Stomach smooth muscle (tissue), 2 donors: ENCODE data around the gene CBS.
A peak's percentile ranks its signal among the peaks of the same experiment; 100 is the strongest.
"Not testable (repeated sequence)": the region's sequence is repeated elsewhere in the genome, so short reads cannot be mapped to it uniquely, and the experiment has no call there.

Experiments
- H3K27ac ChIP-seq: one replicate; pipeline ENCODE4 v1.7.0; 2013; ENCODE audit warnings: mild to moderate bottlenecking, low read length, inconsistent platforms
- H3K27me3 ChIP-seq, 2 donors: one replicate each; pipeline ENCODE4 v1.7.0; 2013; ENCODE audit warnings: low read length in 2 of 2; ENCODE audit not compliant: insufficient read depth in 2 of 2, control insufficient read depth in 1 of 2
- H3K36me3 ChIP-seq, 2 donors: one replicate each; pipeline ENCODE4 v1.7.0; 2013; ENCODE audit warnings: low read length in 2 of 2; ENCODE audit not compliant: control insufficient read depth in 2 of 2, insufficient read depth in 2 of 2
- H3K4me1 ChIP-seq: one replicate; pipeline ENCODE4 v1.7.0; 2013; ENCODE audit warnings: low read length; ENCODE audit not compliant: control insufficient read depth, insufficient read depth
- H3K4me3 ChIP-seq, 2 donors: one replicate each; pipeline ENCODE4 v1.7.0; 2013; ENCODE audit warnings: low read length in 2 of 2
- H3K9ac ChIP-seq, 2 donors: one replicate each; pipeline ENCODE4 v1.7.0; 2013; ENCODE audit warnings: low read length in 2 of 2, mild to moderate bottlenecking in 1 of 2
- H3K9me3 ChIP-seq, 2 donors: one replicate each; pipeline ENCODE4 v1.7.0; 2013; ENCODE audit warnings: low read length in 2 of 2; ENCODE audit not compliant: control insufficient read depth in 2 of 2
- donor health status: healthy.
- donor health status: Pancreatic carcinoma.

The CBS gene

GRCh38 chr21:43037918-43038658, 37.5 kb downstream of the CBS start:
- H3K27me3 ChIP-seq, H3K36me3 ChIP-seq, H3K9me3 ChIP-seq, H3K9ac ChIP-seq, H3K4me3 ChIP-seq, H3K27ac ChIP-seq, H3K4me1 ChIP-seq: not testable (repeated sequence)

- not testable (repeated sequence) for H3K4me3 ChIP-seq, H3K27ac ChIP-seq, H3K4me1 ChIP-seq, H3K9me3 ChIP-seq, H3K36me3 ChIP-seq, H3K9ac ChIP-seq, H3K27me3 ChIP-seq
Measured at GRCh38 chr21:43036889-43037288, 38.7 kb downstream of the CBS start.

- Histone ChIP-seq H3K9ac (no peak overlapping the region), H3K4me3 (no peak overlapping the region), H3K27ac (no peak overlapping the region), H3K27me3 (no peaks in the 10 kb centered on the region), H3K4me1 (no peaks in the 10 kb centered on the region), H3K9me3 (no peaks in the 10 kb centered on the region), H3K36me3 (peaks cover 16 to 17% of the 10 kb centered on the region in 2 donors)
Measured at GRCh38 chr21:43034826-43035225, 40.8 kb downstream of the CBS start.

GRCh38 chr21:43034101-43034500, 41.5 kb downstream of the CBS start:
- H3K27ac ChIP-seq, result no peak overlapping the region
- H3K9ac ChIP-seq, result no peak overlapping the region
- H3K4me1 ChIP-seq, result no peaks in the 10 kb centered on the region
- no peak overlapping the region for H3K4me3 ChIP-seq
- no peaks in the 10 kb centered on the region for H3K27me3 ChIP-seq
- H3K9me3 ChIP-seq, result no peaks in the 10 kb centered on the region
- peaks cover 19 to 20% of the 10 kb centered on the region in 2 donors for H3K36me3 ChIP-seq

- Histone ChIP-seq H3K9ac (no peak overlapping the region), H3K36me3 (peaks cover 24 to 33% of the 10 kb centered on the region in 2 donors), H3K4me1 (no peaks in the 10 kb centered on the region), H3K27me3 (no peaks in the 10 kb centered on the region), H3K9me3 (no peaks in the 10 kb centered on the region), H3K4me3 (no peak overlapping the region), H3K27ac (no peak overlapping the region)
Measured at GRCh38 chr21:43031121-43031619, 44.5 kb downstream of the CBS start.

GRCh38 chr21:43029785-43030184, 45.9 kb downstream of the CBS start:
- H3K4me1 ChIP-seq, result no peaks in the 10 kb centered on the region
- H3K27ac ChIP-seq, result no peak overlapping the region
- no peaks in the 10 kb centered on the region for H3K9me3 ChIP-seq
- no peak overlapping the region for H3K4me3 ChIP-seq
- no peaks in the 10 kb centered on the region for H3K27me3 ChIP-seq
- H3K9ac ChIP-seq, result no peak overlapping the region
- H3K36me3 ChIP-seq, result peaks cover 27 to 38% of the 10 kb centered on the region in 2 donors

GRCh38 chr21:43027846-43028731, 47.5 kb downstream of the CBS start:
- Histone ChIP-seq H3K27me3 (no peaks in the 10 kb centered on the region), H3K9ac (no peak overlapping the region), H3K36me3 (peaks cover 29 to 43% of the 10 kb centered on the region in 2 donors), H3K4me1 (peaks cover 2% of the 10 kb centered on the region), H3K27ac (no peak overlapping the region), H3K9me3 (no peaks in the 10 kb centered on the region), H3K4me3 (no peak overlapping the region)

- no peak overlapping the region for H3K27ac ChIP-seq
- H3K4me3 ChIP-seq, result no peak overlapping the region
- H3K4me1 ChIP-seq, result peaks cover 2% of the 10 kb centered on the region
- H3K36me3 ChIP-seq, result peaks cover 29 to 50% of the 10 kb centered on the region in 2 donors
- H3K9ac ChIP-seq, result no peak overlapping the region
- no peaks in the 10 kb centered on the region for H3K27me3 ChIP-seq
- no peaks in the 10 kb centered on the region for H3K9me3 ChIP-seq
Measured at GRCh38 chr21:43025636-43026180, 49.9 kb downstream of the CBS start.

- Histone ChIP-seq H3K9me3 (no peaks in the 10 kb centered on the region), H3K27me3 (no peaks in the 10 kb centered on the region), H3K9ac (peak overlapping the region in 1 of 2 donors; percentile 5), H3K36me3 (peaks cover 20 to 46% of the 10 kb centered on the region in 2 donors), H3K27ac (peak overlapping the region; percentile 55), H3K4me1 (peaks cover 2% of the 10 kb centered on the region), H3K4me3 (no peak overlapping the region)
Measured at GRCh38 chr21:43024439-43025136, 51.0 kb downstream of the CBS start.

GRCh38 chr21:43023175-43023574, 52.5 kb downstream of the CBS start:
- H3K9ac ChIP-seq, result no peak overlapping the region
- H3K4me3 ChIP-seq, result no peak overlapping the region
- no peaks in the 10 kb centered on the region for H3K27me3 ChIP-seq
- H3K36me3 ChIP-seq, result peaks cover 14 to 42% of the 10 kb centered on the region in 2 donors
- H3K4me1 ChIP-seq, result peaks cover 2% of the 10 kb centered on the region
- H3K9me3 ChIP-seq, result no peaks in the 10 kb centered on the region
- no peak overlapping the region for H3K27ac ChIP-seq
